HG03139 (cell line): ENCODE results near the gene MFAP4.

Experiments used
- ATAC-seq: cut with Tn5 transposase; IDR thresholded peaks from one replicate; pipeline ENCODE4 v1.9.1; 2021; ENCODE audit not compliant: unreplicated experiment

MFAP4 gene

GRCh38 chr17:19372011-19372370, 15.0 kb downstream of the MFAP4 start:
- no peak for ATAC-seq

- no peak for ATAC-seq
Measured at GRCh38 chr17:19371259-19372010, 15.6 kb downstream of the MFAP4 start.

GRCh38 chr17:19370493-19370960, 16.5 kb downstream of the MFAP4 start:
- ATAC-seq: no peak

- ATAC-seq: no peak
Measured at GRCh38 chr17:19369846-19370492, 17.0 kb downstream of the MFAP4 start.

GRCh38 chr17:19369107-19369778, 17.7 kb downstream of the MFAP4 start:
- ATAC-seq: no peak

GRCh38 chr17:19368229-19368628, 18.8 kb downstream of the MFAP4 start:
- no peak for ATAC-seq

GRCh38 chr17:19366637-19366972, 20.4 kb downstream of the MFAP4 start:
- ATAC-seq: no peak

- ATAC-seq: no peak
Measured at GRCh38 chr17:19365833-19366636, 21.0 kb downstream of the MFAP4 start.

- no peak for ATAC-seq
Measured at GRCh38 chr17:19365499-19365817, 21.5 kb downstream of the MFAP4 start.

GRCh38 chr17:19364699-19365498, 22.1 kb downstream of the MFAP4 start:
- ATAC-seq: no peak

- ATAC-seq: no peak
Measured at GRCh38 chr17:19363460-19364035, 23.4 kb downstream of the MFAP4 start.

- ATAC-seq: no peak
Measured at GRCh38 chr17:19363114-19363438, 23.9 kb downstream of the MFAP4 start.

- peak; percentile 71 for ATAC-seq
Measured at GRCh38 chr17:19362277-19363113, 24.5 kb downstream of the MFAP4 start, which contains the start of gene B9D1. B9D1 (minus strand) TSS chr17:19362723; CDS start chr17:19362569, 154 bp downstream.

GRCh38 chr17:19361944-19362276, 25.1 kb downstream of the MFAP4 start:
- ATAC-seq: no peak

- no peak for ATAC-seq
Measured at GRCh38 chr17:19361326-19361725, 25.7 kb downstream of the MFAP4 start.

GRCh38 chr17:19360772-19361171, 26.2 kb downstream of the MFAP4 start:
- ATAC-seq: no peak

GRCh38 chr17:19359856-19360255, 27.1 kb downstream of the MFAP4 start:
- ATAC-seq: no peak

- no peak for ATAC-seq
Measured at GRCh38 chr17:19359151-19359550, 27.8 kb downstream of the MFAP4 start.

- no peak for ATAC-seq
Measured at GRCh38 chr17:19357761-19358160, 29.2 kb downstream of the MFAP4 start.

- no peak for ATAC-seq
Measured at GRCh38 chr17:19357351-19357750, 29.6 kb downstream of the MFAP4 start.
